Renal pelvis (tissue), 4 donors: ENCODE measurements around the gene PYGL. TPM values are rescaled to one million over a fixed set of nuclear protein-coding genes. Genes with fewer than 3 reads are reported as not detected.
"Not testable (repeated sequence)": the region's sequence is repeated elsewhere in the genome, so short reads cannot be mapped to it uniquely, and the experiment has no call there.

ENCODE experiments used
- DNase-seq: peaks from one replicate; pipeline ENCODE4 v3.0.0-alpha.2; 2013
- polyA plus RNA-seq, 3 donors: library from polyadenylated mRNA; unstranded; fragments of 120-200 nt; gene quantifications; one replicate each; pipeline ENCODE4 v1.2.1, GENCODE V29; 2013; ENCODE audit not compliant: insufficient read length in 3 of 3

PYGL gene
- polyA plus RNA-seq, 3 donors: 18.1 to 21.5 (median 19.8) TPM

DNA sequence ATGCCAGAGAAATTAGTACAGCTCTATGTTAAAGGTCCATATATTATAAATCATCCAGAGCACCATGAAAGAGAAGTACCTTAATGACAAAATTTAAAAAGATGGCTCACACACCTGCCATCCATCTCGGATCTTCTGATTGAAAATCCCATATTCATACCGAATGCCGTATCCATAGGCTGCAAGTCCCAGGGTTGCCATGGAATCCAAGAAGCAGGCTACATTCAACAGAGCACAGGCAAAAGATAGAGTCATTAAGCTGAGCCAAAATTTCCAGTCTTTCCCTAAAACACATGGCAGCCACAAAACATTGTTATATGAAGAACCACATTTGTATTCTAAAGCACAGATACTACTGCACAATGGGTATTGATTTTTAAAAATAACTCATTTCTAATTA, 12.7 kb downstream of the PYGL start:
- DNase-seq: no peak

DNA sequence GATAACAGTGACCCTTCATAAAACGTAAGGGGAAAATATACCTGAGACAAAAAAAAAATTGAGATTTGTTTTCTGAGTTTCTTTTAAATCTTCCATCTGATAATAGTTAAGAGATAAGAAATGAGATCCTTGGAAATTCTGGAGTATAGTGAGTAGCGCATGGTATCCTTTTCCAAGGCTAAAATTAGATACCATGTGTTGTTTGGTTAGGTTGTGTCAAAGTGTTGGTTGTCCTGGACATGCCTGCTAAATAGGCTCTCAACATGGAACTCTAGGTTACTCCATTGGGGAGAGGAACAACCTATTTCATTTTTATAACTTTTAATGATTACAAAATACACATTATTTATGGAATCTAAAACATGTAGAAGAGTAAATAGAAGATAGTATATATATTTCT, 14.8 kb downstream of the PYGL start:
- no peak for DNase-seq

DNA sequence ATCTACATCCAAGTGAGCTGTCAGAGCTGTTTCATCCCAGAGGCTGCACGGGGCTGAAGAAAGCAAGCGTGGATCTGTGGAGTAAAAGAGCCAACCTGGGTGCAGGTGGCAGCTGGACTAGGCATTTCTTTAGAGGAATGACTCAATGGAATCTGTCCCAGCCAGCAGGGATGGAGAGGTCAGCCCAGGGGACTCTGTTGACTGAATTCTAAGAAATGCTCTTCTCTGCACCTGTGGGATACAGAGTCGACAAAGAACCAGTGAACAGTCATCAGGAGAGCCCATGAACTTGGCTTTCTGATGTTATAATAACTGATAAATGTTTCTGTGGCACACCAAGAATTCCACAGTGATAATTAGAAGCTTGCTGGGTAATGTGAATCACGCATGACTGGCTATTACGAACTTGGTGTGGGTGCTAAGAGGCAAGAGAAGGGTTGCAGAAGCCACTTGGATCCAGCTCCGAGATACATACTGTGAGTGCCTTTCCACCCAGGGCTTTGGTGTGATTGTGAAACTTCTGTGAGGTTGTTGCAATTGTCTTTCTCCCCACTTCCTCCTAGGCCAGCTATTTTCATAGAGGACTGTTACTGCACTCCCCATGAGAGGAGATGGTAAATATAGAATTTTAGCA, 16.2 kb downstream of the PYGL start:
- DNase-seq: no peak

DNA sequence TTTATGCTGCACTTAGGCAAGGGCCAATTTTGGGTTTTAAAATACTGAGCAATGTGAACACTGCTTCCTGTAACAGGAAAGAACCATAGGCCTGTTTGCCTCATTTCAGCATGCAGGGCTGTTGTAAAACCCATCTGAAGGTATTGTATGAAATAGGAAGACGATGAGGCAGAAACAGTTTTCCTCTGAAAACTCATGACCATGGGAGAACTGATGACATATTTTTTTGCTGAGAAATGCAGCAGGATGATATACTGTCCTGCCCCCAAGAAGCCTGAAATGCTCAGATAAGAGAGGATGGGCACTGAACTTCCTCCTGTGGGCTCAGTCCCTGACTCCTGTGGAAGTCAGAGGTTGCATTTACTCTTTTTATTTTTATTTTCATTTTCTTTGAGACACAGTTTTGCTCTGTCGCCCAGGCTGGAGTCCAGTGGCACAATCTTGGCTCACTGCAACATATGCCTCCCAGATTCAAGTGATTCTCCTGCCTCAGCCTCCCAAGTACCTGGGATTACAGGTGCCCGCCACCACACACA, 17.4 kb downstream of the PYGL start:
- no peak for DNase-seq

- DNase-seq: no peak
Observed at GRCh38 chr14:50924843-50925242, 19.4 kb downstream of the PYGL start.

DNA sequence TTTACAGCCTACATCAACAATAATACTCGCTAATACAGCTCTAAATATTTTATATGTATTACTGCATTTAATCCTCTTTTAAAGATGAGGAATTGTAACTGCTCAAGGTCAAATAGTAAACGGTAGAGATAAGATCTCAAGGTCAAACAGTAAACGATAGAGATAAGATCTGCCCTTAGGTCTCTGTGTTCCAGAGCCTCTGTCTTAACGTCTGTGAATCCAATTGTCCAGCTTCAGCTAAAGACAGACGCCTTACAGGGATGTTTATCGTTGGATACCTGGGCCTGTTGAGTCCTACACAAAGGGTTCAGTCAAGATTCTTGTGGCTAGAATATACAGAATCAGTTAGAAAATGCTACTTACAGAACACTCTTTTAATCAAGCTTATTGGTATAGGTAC, 20.0 kb downstream of the PYGL start:
- no peak for DNase-seq

DNA sequence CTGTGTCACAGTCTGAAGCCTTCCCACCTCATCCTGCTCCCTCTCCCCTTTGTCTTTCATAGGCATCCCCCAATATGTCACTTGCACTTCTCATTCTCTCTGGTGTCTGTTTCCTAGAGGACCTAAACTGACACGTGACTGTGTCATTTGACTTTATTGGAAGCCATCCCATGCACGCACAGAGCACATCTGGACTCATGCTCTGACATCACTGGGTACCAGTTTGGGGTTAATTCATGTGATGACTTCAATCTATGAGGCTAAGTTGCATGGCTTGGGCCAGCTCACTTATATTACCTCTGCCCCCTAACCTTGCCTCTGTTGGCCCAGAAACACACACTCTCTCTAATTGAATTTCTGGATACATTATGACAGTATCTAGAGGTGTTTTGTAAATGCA, 21.5 kb downstream of the PYGL start:
- DNase-seq: no peak

GRCh38 chr14:50920482-50921230, 23.6 kb downstream of the PYGL start:
- peak; percentile 37 for DNase-seq

DNA sequence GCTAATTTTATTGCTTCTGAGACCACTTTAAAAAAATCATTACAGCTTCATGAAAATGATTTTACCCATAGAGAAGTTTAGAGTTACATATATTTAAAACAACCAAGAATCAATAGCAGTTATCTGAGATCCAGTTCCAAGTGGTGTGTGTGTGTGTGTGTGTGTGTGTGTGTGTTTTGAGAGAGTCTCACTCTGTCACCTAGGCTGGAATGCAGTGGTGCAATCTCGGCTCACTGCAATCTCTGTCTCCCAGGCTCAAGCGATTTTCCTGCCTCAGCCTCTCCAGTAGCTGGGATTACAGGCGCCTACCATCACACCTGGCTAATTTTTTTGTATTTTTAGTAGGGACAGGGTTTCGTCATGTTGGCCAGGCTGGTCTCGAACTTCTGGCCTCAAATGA, 24.8 kb downstream of the PYGL start:
- not testable (repeated sequence) for DNase-seq

GRCh38 chr14:50917449-50917848, 26.8 kb downstream of the PYGL start:
- no peak for DNase-seq

GRCh38 chr14:50910495-50911420, 33.5 kb downstream of the PYGL start:
- no peak for DNase-seq

- DNase-seq: no peak
Observed at GRCh38 chr14:50906326-50907065, 37.8 kb downstream of the PYGL start.

DNA sequence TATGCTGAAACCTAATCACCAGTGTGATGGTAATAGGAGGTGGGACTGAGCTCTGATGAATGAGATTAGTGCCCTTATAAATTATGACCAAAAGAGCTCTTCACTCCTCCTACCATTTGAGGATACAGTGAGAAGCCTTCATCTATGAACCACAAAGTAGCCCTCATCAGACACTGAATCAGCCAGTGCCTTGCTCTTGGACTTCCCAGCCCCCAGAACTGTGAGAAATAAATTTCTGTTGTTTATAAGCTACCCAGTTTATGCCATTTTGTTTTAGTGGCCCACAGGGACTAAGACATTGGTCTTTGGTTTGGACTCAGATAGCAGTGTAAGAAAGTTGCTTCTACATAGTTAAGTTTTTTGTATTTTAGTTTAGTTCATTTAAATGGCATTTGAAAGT, 39.6 kb downstream of the PYGL start:
- DNase-seq: no peak

GRCh38 chr14:50901361-50901760, 42.9 kb downstream of the PYGL start:
- no peak for DNase-seq

DNA sequence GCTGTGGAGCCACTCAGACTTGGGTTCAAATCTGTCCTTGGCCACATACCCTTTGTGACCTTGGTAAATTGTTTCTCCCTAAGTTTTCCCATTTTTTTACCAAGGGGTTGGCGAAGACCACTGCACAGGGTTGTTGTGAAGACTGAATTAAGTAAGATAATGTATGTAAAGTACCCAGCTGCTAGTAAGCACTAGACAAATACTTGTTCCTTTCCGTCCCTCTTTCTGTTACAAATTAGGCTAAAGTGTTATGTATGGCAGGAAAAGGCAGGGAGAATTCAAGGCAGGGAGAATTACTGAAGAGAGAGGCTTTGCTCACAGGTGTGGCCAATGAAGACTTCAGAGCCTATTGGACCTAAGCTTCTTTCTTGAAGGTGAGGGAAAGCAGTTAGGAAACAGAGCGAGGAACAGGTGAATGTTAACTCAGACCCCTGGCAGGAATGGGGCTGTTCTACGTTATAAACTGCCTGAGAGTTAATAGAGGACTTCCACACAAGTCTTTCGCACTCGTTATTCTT, 46.6 kb downstream of the PYGL start:
- DNase-seq: no peak

GRCh38 chr14:50897005-50897404, 47.3 kb downstream of the PYGL start:
- DNase-seq: not testable (repeated sequence)

DNA sequence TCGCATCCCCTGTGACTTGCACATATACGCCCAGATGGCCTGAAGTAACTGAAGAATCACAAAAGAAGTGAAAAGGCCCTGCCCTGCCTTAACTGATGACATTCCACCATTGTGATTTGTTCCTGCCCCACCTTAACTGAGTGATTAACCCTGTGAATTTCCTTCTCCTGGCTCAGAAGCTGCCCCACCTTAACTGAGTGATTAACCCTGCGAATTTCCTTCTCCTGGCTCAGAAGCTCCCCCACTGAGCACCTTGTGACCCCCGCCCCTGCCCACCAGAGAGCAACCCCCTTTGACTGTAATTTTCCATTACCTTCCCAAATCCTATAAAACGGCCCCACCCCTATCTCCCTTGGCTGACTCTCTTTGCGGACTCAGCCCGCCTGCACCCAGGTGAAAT, 47.9 kb downstream of the PYGL start:
- DNase-seq: not testable (repeated sequence)

DNA sequence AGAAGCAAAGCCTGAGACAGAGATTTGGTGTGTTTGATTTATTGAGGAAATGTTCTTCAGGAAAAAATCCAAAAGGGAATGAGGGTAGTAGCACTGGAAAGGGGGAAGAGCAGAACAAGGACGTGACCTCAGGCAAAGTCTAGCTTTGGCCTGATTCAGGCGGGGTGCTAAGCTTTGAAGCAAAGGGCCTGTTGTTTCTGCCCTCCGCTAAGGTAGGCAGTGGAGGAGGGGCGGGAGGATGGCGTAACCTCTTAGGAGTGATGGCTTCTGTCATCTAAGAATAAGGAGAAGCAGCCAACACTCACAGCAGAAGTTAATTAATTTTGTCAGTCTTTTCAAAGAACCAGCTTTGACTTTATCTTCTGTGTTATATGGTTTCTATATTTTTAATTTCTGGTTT, 52.0 kb downstream of the PYGL start:
- no peak for DNase-seq

DNA sequence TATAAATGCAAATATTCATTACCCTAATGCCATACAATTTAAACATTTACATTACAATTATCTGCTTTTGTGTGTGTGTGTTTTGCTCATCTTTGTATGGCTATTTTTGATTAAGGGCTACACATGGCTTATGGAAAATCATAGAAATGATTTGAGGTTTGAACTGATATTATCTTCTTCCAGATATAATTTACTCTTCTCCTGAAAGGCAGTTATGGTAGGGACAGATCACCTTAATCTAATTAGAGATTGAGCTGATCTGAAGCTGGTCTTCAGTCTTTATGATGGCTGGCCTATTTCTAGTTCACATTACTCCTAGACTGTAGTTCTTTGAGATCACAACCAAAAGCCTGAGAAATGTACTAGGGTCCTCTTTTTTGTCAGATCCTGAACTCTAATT, 56.8 kb downstream of the PYGL start:
- DNase-seq: no peak

GRCh38 chr14:50883827-50884197, 60.5 kb downstream of the PYGL start:
- DNase-seq: no peak
